Neural progenitor cell (in vitro differentiated cells): ENCODE data around the gene ARFGAP3. TPM values are rescaled to one million over a fixed set of nuclear protein-coding genes. Genes with fewer than 3 reads are reported as not detected.

Source experiments
- small RNA-seq: library from RNA; depleted of rRNA; stranded (forward); fragments of <200 nt; gene quantifications from one replicate; pipeline ENCODE3, GENCODE V24; 2015
- total RNA-seq: library from RNA; depleted of rRNA; stranded (reverse); fragments of >200 nt; gene quantifications from 2 replicates; pipeline ENCODE4 v1.2.3, GENCODE V29; 2015; ENCODE audit warnings: low replicate concordance

The ARFGAP3 gene
- total RNA-seq, 1 donor from 2014 or later: 53.9 TPM

Small RNA genes within 50 kb of the gene (small RNA-seq; reads per million reads assigned to genes)
- not detected for gene RF00019

Other genes starting within 250 kb of the ARFGAP3 start
- 37.8 and 67.2 TPM in 2 replicates for gene POLDIP3, start 242.4 kb downstream of the ARFGAP3 start, total RNA-seq
- 0.34 TPM in 1 of 2 replicates, not detected in the other for gene ATP5MGL, start 216.7 kb downstream of the ARFGAP3 start, total RNA-seq
- gene CYB5R3, start 207.9 kb downstream of the ARFGAP3 start, total RNA-seq: 21.6 and 61.5 TPM in 2 replicates
- 2.6 and 17.7 TPM in 2 replicates for gene A4GALT, start 136.4 kb downstream of the ARFGAP3 start, total RNA-seq
- 38.1 and 48.7 TPM in 2 replicates for gene PACSIN2, start 157.9 kb upstream of the ARFGAP3 start, total RNA-seq
- gene TTLL1, start 232.1 kb upstream of the ARFGAP3 start, total RNA-seq: 9.4 and 16.0 TPM in 2 replicates